ENCODE results near the gene PPP2CA. TPM values are rescaled to one million over a fixed set of nuclear protein-coding genes. Genes with fewer than 3 reads are reported as not detected.

PPP2CA gene
- total RNA-seq: 96.9 TPM
- long read RNA-seq, full-length matches to known transcripts: 190 of 198 reads
- long read RNA-seq, partial matches to known transcripts: 5 of 198 reads
- long read RNA-seq, other reads (novel, unspliced or antisense): 3 of 198 reads

GRCh38 chr5:134225780-134226440 lies at the start of gene PPP2CA:
Gene PPP2CA (minus strand): TSS chr5:134226073. CDS start chr5:134225861, 212 bp downstream.
- TF ChIP-seq CTCF (IDR thresholded peaks at IDR 0.05): no peak
- Histone ChIP-seq H3K4me1 (peaks cover 42% of the 10 kb centered on the region), H3K27me3 (ENCODE audit: low read depth) (no peaks in the 10 kb centered on the region), H3K27ac (peak within 1 kb of the TSS; percentile 100), H3K4me3 (peak within 1 kb of the TSS; percentile 98), H3K9me3 (no peaks in the 10 kb centered on the region), H3K36me3 (no peaks in the 10 kb centered on the region)
- intact Hi-C loops (cut with DNase I): no loop called here
- ATAC-seq (peak; percentile 95 to 98), DNase-seq (peak; percentile 99)

GRCh38 chr5:134273642-134274395 lies 47.9 kb upstream of the PPP2CA start:
- peaks cover 7% of the 10 kb centered on the region for H3K9me3 ChIP-seq
- no peak overlapping the region for H3K27ac ChIP-seq
- H3K4me3 ChIP-seq: no peak overlapping the region
- no peaks in the 10 kb centered on the region for H3K4me1 ChIP-seq
- H3K36me3 ChIP-seq: no peaks in the 10 kb centered on the region
- intact Hi-C loops (cut with DNase I): no loop called here
- TF ChIP-seq CTCF (IDR thresholded peaks at IDR 0.05): no peak
- DNase-seq: no peak
- no peaks in the 10 kb centered on the region for H3K27me3 ChIP-seq (ENCODE audit: low read depth)
- ATAC-seq: no peak

- DNase-seq (no peak), ATAC-seq (no peak)
- intact Hi-C loops (cut with DNase I): no loop called here
These were observed 45.2 kb upstream of the PPP2CA start for GRCh38 chr5:134271059-134271458.

GRCh38 chr5:134268919-134269318 lies 43.0 kb upstream of the PPP2CA start:
- no peak for TF ChIP-seq CTCF (IDR thresholded peaks at IDR 0.05)
- intact Hi-C loops (cut with DNase I): no loop called here
- H3K9me3 ChIP-seq: peaks cover 18% of the 10 kb centered on the region
- no peak overlapping the region for H3K27ac ChIP-seq
- no peaks in the 10 kb centered on the region for H3K36me3 ChIP-seq
- no peak for ATAC-seq
- no peaks in the 10 kb centered on the region for H3K4me1 ChIP-seq
- no peak overlapping the region for H3K4me3 ChIP-seq
- no peak for DNase-seq
- H3K27me3 ChIP-seq (ENCODE audit: low read depth): no peaks in the 10 kb centered on the region

More at GRCh38 chr5:134271059-134271458, 45.2 kb upstream of the PPP2CA start:
- no peaks in the 10 kb centered on the region for H3K4me1 ChIP-seq
- no peak overlapping the region for H3K27ac ChIP-seq
- H3K9me3 ChIP-seq: peaks cover 7% of the 10 kb centered on the region
- no peak for TF ChIP-seq CTCF (IDR thresholded peaks at IDR 0.05)
- no peaks in the 10 kb centered on the region for H3K36me3 ChIP-seq
- H3K4me3 ChIP-seq: no peak overlapping the region
- no peaks in the 10 kb centered on the region for H3K27me3 ChIP-seq (ENCODE audit: low read depth)

- peaks cover 18% of the 10 kb centered on the region for H3K9me3 ChIP-seq
- no peak for ATAC-seq
- intact Hi-C loops (cut with DNase I): no loop called here
These were observed 42.2 kb upstream of the PPP2CA start for GRCh38 chr5:134268019-134268601.

More at GRCh38 chr5:134268019-134268601, 42.2 kb upstream of the PPP2CA start:
- Histone ChIP-seq H3K27me3 (ENCODE audit: low read depth) (no peaks in the 10 kb centered on the region), H3K4me1 (no peaks in the 10 kb centered on the region), H3K27ac (no peak overlapping the region), H3K36me3 (no peaks in the 10 kb centered on the region), H3K4me3 (no peak overlapping the region)
- no peak for DNase-seq
- no peak for TF ChIP-seq CTCF (IDR thresholded peaks at IDR 0.05)

Data from lower lobe of right lung (tissue), 2 donors.